GM23338 (cell line): ENCODE results near the gene MRPL37.
"Not testable (repeated sequence)": the region's sequence is repeated elsewhere in the genome, so short reads cannot be mapped to it uniquely, and the experiment has no call there.

Source experiments
- CREB1 ChIP-seq: fragments of 250-450 bp; sonication (Bioruptor Pico); IDR thresholded peaks from 2 replicates; pipeline ENCODE4 v1.5.0; 2020; ENCODE audit warnings: low read depth, mild to moderate bottlenecking, moderate library complexity
- CTCF ChIP-seq, 2 experiments: fragments of 200-600 bp in 1 of 2; sonication (generic) in 1 of 2; conservative IDR thresholded peaks; 2 replicates each; pipeline versions ENCODE4 v1.5.1 to v1.6.1; 2016 to 2017; ENCODE audit warnings: antibody characterized with exemption in 2 of 2, low read depth in 2 of 2, mild to moderate bottlenecking in 2 of 2, moderate library complexity in 1 of 2
- EZH2 ChIP-seq: fragments of 200-600 bp; sonication (generic); IDR thresholded peaks from one replicate; pipeline ENCODE4 v1.8.0; 2017; ENCODE audit warnings: antibody characterized with exemption, mild to moderate bottlenecking, low read depth; ENCODE audit not compliant: unreplicated experiment
- EZH2phosphoT487 ChIP-seq: fragments of 200-600 bp; sonication (generic); IDR thresholded peaks from one replicate; pipeline ENCODE4 v1.8.1; 2018; ENCODE audit warnings: antibody characterized with exemption; ENCODE audit not compliant: unreplicated experiment
- JUNB ChIP-seq: IDR thresholded peaks from one replicate; pipeline ENCODE4 v1.6.1; 2016; ENCODE audit warnings: antibody characterized with exemption; ENCODE audit not compliant: unreplicated experiment
- POLR2AphosphoS5 ChIP-seq: IDR thresholded peaks from 2 replicates; pipeline ENCODE4 v1.6.1; 2016; ENCODE audit warnings: antibody characterized with exemption, low read depth
- REST ChIP-seq: IDR thresholded peaks from one replicate; pipeline ENCODE4 v1.6.1; 2018; ENCODE audit warnings: antibody characterized with exemption; ENCODE audit not compliant: unreplicated experiment
- STAT1 ChIP-seq: IDR thresholded peaks from one replicate; pipeline ENCODE4 v1.6.1; 2016; ENCODE audit warnings: antibody characterized with exemption; ENCODE audit not compliant: unreplicated experiment
- ZNF462 ChIP-seq: fragments of 250-450 bp; sonication (Bioruptor Pico); IDR thresholded peaks from 2 replicates; pipeline ENCODE4 v1.5.0; 2020; ENCODE audit warnings: mild to moderate bottlenecking, moderate library complexity

- TF ChIP-seq CTCF (conservative IDR thresholded peaks at IDR 0.05; ENCODE audit: low read depth in 2 of 2); POLR2AphosphoS5; EZH2; ZNF462; REST; JUNB; EZH2phosphoT487; CREB1 (CRISPR knock-in tag); STAT1: not testable (repeated sequence)
Measured at GRCh38 chr1:54207896-54208295, 7.9 kb downstream of the MRPL37 start.
